Ishikawa (cell line): Measurements from ENCODE around the gene CAPZA1.
A peak's percentile ranks its signal among the peaks of the same experiment; 100 is the strongest.

Experiments
- CEBPB ChIP-seq: IDR thresholded peaks from 2 replicates; pipeline ENCODE4 v1.6.1; 2012
- CREB1 ChIP-seq: IDR thresholded peaks from 2 replicates; pipeline ENCODE4 v1.6.1; 2012; ENCODE audit warnings: low read depth
- EGR1 ChIP-seq: IDR thresholded peaks from 2 replicates; pipeline ENCODE4 v1.6.1; 2012
- EP300 ChIP-seq: IDR thresholded peaks from 2 replicates; pipeline ENCODE4 v1.6.1; 2012; ENCODE audit warnings: borderline replicate concordance
- FOXM1 ChIP-seq: IDR thresholded peaks from 2 replicates; pipeline ENCODE4 v1.6.1; 2012; ENCODE audit warnings: low read depth, borderline replicate concordance
- NFIC ChIP-seq: IDR thresholded peaks from 2 replicates; pipeline ENCODE4 v1.6.1; 2012
- RAD21 ChIP-seq: IDR thresholded peaks from 2 replicates; pipeline ENCODE4 v1.6.1; 2012; ENCODE audit warnings: low read depth
- TAF1 ChIP-seq: IDR thresholded peaks from 2 replicates; pipeline ENCODE4 v1.6.1; 2012; ENCODE audit warnings: low read depth, mild to moderate bottlenecking
- TCF12 ChIP-seq: IDR thresholded peaks from 2 replicates; pipeline ENCODE4 v1.6.1; 2012; ENCODE audit warnings: low read depth
- TEAD4 ChIP-seq: IDR thresholded peaks from 2 replicates; pipeline ENCODE4 v1.6.1; 2012
- YY1 ChIP-seq: IDR thresholded peaks from 2 replicates; pipeline ENCODE4 v1.6.1; 2012; ENCODE audit warnings: low read depth
- ZBTB7A ChIP-seq: IDR thresholded peaks from 2 replicates; pipeline ENCODE4 v1.6.1; 2012; ENCODE audit warnings: low read depth
- TF ChIP-seq, protein P1 (sequence below): IDR thresholded peaks from 2 replicates; pipeline ENCODE4 v1.6.1; 2012
- TF ChIP-seq, protein P2 (sequence below): IDR thresholded peaks from 2 replicates; pipeline ENCODE4 v1.6.1; 2012
- TF ChIP-seq, protein P3 (sequence below): IDR thresholded peaks from 2 replicates; pipeline ENCODE4 v1.6.1; 2012; ENCODE audit warnings: low read depth, mild to moderate bottlenecking

CAPZA1 gene

DNA sequence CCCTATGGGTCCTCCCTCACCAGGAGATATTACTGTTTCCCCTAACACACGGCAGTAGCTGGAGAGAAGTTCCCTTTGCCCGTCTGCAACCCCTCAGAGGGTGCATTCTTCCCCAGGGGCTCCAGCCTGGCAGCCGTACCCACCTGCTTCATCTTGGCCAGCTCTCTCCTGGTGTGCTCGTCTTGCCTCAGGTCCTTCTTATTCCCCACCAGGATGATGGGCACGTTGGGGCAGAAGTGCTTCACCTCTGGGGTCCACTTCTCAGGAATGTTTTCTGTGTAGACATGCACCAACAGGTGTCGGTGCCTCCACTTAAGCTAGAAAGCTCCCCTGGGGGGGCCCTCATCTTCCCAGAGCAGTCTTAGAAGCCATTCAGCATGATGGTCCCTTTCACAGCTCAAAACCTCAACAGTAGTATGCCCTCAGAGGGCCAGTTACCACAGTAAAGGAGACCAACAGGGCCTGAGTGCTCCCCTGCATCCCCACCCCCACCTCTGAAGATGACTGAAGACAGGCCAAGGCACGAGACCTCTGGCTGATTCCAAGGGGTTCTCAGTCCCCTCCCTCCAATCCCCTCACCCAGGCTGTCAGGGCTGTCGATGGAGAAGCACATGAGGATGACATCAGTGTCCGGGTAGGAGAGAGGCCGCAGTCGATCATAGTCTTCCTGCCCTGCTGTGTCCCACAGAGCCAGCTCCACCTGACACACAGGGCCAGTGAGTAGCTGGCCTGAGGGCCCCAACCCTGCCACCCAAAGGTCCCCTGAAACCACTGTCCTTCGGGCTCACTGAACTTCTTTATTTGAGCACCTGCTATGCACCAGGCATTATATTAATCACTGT lies 83.0 kb downstream of the CAPZA1 start:
- no peak for TF ChIP-seq TCF12

DNA sequence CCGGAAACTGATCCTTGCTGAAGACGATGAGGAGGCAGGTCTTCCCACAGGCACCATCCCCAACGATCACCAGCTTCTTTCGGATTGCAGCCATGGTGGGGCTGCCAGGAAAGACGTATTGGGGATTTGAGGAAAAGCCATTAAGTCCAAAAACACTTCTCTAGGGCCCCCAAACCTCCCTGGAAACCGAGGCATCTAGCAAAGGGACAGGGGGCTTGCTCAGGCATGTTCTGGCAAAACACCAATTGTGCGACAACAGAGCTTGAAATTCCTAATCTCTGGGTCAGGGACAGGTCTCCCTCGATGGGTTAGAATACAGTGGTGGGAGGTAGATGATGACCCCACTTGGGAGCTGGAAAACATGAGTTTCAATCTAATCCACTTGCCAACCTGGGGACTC lies 84.1 kb downstream of the CAPZA1 start:
- TF ChIP-seq ZBTB7A: no peak
- no peak for TF ChIP-seq NFIC
- TF ChIP-seq TAF1: no peak
- TF ChIP-seq FOXM1: no peak
- TF ChIP-seq CREB1: no peak
- TF ChIP-seq, protein P1, sequence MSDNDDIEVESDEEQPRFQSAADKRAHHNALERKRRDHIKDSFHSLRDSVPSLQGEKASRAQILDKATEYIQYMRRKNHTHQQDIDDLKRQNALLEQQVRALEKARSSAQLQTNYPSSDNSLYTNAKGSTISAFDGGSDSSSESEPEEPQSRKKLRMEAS: no peak

DNA sequence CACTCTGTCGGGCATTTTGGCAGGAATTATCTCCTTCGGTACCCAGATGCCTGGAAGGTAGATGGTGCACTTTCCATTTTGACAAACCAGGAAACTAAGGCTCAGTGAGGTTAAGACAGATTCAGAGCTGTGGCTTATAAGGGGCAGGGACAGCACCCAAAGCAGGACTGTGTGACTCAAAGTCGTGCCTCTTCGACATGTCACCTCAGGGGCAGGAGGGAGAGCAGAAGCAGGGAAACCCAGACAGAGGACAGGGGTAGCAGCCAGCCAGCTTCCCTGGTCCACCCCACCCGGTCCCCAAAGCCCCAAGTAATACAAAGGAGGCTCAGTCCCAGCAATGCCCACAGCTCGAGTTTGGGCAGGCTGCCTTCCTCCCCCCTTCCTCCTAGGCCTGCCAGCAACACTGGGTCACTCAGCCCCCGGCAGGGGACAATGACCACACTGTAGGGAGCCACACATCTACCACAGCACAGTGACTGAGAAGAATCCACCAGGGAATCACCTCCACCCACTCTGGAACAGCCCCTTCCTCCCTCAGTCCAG lies 84.8 kb downstream of the CAPZA1 start:
- TF ChIP-seq, protein P1: no peak
- TF ChIP-seq NFIC (peak; percentile 12; the same call in 1 of the 2 replicates), ZBTB7A (peak; percentile 57; the same call in 1 of the 2 replicates), FOXM1 (no peak), EGR1 (peak; percentile 37; the same call in 1 of the 2 replicates), EP300 (no peak; the same call in 1 of the 2 replicates)

DNA sequence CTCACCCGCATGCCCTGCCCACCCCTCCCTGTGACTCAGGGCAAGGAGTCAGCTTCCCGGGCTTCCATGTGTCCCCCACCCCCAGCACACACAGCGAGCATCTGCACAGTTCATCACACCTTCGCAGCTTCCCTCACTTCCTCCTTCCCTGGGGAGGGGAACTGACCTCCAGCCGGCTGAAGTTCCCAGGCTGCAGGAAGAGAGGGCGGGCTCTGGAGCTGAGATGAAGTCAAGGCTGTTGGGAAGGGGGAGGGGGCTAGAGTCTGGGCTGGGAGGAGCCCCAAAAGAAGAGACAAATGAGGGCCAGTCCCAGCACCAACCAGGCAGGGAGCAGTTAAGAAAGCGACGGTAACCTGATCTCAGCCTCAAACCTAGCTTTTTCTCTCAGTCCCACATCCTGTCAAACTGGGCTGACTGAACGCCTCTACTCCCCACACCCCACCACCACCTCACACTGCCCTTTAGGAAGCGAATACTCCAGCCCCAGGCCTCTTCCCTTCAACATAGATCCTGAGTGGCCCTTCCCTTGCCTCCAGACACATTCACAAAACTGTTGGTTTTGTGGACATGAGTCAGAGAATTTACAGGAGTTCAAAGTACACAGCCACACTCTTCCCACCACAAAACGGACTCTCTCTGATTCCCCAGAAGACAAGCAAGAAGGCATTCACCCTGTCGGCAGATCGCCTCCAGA lies 85.4 kb downstream of the CAPZA1 start:
- TF ChIP-seq, protein P1: peak; percentile 90
- no peak for TF ChIP-seq RAD21
- no peak for TF ChIP-seq EGR1
- peak; percentile 4; the same call in 1 of the 2 replicates for TF ChIP-seq NFIC
- TF ChIP-seq TCF12: peak; percentile 35
- no peak for TF ChIP-seq TAF1

DNA sequence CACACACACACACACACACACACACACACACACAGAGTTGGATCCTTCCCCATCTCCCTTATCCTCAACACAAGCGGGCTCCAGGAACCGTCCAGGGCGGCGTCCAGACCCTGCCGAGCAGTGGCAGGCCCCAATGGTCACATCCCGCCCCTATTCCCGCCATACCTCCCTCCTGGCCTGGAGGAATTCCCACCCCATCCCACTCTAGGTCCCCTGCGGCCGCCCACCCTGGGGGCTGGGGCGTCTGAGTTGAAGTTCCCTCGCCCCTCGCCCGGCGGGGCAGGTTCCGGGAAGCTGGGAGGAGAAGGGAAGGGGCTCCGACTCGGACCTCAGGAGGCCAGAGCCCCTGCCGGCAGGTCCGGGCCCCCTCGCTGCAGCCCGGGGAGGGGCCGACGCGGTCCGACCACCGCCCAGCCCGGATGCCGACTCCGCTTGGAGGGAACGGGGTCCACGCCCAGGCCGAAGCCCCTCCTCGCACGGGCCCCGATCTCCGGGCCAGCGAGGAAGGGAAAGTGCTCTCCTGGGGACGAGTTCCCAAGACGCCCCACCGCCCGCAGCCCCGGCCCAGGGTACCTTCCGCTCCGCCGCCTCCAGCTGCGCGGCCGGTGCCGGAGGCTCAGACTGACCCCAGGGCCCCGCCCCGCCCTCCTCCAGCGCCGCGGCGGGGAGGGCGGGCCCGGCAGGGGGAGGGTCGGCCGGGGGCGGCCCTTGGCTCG lies 87.0 kb downstream of the CAPZA1 start, which contains the start of gene RHOC:
Gene RHOC, minus strand, starts transcription at position 623 of the 716 bp plus-strand sequence. CDS start 3,328 bp downstream, outside the sequence.
- TF ChIP-seq EP300: peak; percentile 9; the same call in 1 of the 2 replicates
- peak; percentile 3; the same call in 1 of the 2 replicates for TF ChIP-seq ZBTB7A
- peak; percentile 54; the same call in 1 of the 2 replicates for TF ChIP-seq TAF1
- TF ChIP-seq YY1: no peak

DNA sequence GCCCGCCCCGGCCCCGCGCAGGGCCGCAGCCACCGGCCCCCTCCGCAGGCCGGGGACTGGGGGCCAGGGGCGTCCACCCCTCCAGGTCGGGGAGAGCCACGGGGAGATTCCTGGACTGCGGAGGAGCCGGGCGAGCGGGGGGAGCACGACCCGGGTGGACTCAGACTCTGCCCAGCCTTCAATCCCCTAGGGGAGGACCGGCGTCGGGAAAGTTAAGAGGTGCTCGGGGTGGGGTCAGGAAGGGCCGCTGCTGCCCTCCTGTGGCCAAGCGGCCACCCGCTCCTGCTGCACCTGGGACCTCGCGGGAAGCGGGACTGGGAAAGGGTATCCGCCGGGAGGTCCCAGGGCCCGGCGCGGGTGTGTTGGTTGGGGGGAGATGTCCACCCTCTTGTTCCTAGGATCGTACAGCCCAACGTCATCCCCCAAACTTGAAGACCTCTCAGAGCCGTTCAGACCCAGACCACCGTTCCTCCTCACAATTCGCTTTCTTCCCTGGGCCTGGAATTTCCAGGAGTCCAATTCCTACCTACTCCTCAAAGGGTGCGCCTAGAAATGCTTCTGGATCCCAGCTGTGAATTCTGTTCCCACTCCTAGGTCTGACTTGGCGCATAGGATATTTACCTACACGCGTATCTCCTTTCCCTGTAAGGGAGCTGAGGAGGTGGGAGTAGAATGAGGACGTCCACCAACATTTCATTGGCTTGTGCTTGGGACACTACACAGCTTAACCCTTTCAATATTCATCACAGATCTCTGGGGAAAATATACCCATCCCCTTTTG lies 87.8 kb downstream of the CAPZA1 start:
- TF ChIP-seq, protein P1: no peak; the same call in 1 of the 2 replicates
- TF ChIP-seq EGR1 (no peak), RAD21 (peak; percentile 86), NFIC (no peak), EP300 (0 out of 2 replicates have a peak, but pooled peaks have one; percentile 2), CEBPB (no peak), TAF1 (peak; percentile 38; the same call in 1 of the 2 replicates), TEAD4 (0 out of 2 replicates have a peak, but pooled peaks have one; percentile 19), TCF12 (peak; percentile 50; the same call in 1 of the 2 replicates), ZBTB7A (no peak; the same call in 1 of the 2 replicates), CREB1 (no peak)
- TF ChIP-seq, protein P2, sequence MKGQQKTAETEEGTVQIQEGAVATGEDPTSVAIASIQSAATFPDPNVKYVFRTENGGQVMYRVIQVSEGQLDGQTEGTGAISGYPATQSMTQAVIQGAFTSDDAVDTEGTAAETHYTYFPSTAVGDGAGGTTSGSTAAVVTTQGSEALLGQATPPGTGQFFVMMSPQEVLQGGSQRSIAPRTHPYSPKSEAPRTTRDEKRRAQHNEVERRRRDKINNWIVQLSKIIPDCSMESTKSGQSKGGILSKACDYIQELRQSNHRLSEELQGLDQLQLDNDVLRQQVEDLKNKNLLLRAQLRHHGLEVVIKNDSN: no peak
- TF ChIP-seq, protein P3, sequence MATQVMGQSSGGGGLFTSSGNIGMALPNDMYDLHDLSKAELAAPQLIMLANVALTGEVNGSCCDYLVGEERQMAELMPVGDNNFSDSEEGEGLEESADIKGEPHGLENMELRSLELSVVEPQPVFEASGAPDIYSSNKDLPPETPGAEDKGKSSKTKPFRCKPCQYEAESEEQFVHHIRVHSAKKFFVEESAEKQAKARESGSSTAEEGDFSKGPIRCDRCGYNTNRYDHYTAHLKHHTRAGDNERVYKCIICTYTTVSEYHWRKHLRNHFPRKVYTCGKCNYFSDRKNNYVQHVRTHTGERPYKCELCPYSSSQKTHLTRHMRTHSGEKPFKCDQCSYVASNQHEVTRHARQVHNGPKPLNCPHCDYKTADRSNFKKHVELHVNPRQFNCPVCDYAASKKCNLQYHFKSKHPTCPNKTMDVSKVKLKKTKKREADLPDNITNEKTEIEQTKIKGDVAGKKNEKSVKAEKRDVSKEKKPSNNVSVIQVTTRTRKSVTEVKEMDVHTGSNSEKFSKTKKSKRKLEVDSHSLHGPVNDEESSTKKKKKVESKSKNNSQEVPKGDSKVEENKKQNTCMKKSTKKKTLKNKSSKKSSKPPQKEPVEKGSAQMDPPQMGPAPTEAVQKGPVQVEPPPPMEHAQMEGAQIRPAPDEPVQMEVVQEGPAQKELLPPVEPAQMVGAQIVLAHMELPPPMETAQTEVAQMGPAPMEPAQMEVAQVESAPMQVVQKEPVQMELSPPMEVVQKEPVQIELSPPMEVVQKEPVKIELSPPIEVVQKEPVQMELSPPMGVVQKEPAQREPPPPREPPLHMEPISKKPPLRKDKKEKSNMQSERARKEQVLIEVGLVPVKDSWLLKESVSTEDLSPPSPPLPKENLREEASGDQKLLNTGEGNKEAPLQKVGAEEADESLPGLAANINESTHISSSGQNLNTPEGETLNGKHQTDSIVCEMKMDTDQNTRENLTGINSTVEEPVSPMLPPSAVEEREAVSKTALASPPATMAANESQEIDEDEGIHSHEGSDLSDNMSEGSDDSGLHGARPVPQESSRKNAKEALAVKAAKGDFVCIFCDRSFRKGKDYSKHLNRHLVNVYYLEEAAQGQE: no peak
